Liver (tissue), 3 donors: Measurements from ENCODE around the gene C11orf21.

Experiments
- ATF3 ChIP-seq: IDR thresholded peaks from 2 replicates; pipeline ENCODE4 v1.6.1; 2016; ENCODE audit warnings: antibody characterized with exemption
- CTCF ChIP-seq: fragments of 150-350 bp; IDR thresholded peaks from 2 replicates; pipeline ENCODE4 v1.5.1; 2017; ENCODE audit warnings: improper control_type of control experiment, low read depth, low read length; ENCODE audit not compliant: missing input control
- EGR1 ChIP-seq, 2 donors: IDR thresholded peaks; 2 replicates each; pipeline ENCODE4 v1.6.1; 2016 to 2018; ENCODE audit warnings: antibody characterized with exemption in 2 of 2, low read depth in 2 of 2
- GABPA ChIP-seq, 2 donors: IDR thresholded peaks in 1 of 2; conservative IDR thresholded peaks in 1 of 2; 2 replicates each; pipeline ENCODE4 v1.6.1; 2016; ENCODE audit warnings: antibody characterized with exemption in 2 of 2, mild to moderate bottlenecking in 1 of 2, moderate library complexity in 1 of 2
- HNF4A ChIP-seq, 2 donors: conservative IDR thresholded peaks; 2 replicates each; pipeline ENCODE4 v1.6.1; 2016; ENCODE audit warnings: antibody characterized with exemption in 2 of 2, mild to moderate bottlenecking in 2 of 2
- JUND ChIP-seq, 2 donors: IDR thresholded peaks; 2 replicates each; pipeline ENCODE4 v1.6.1; 2016; ENCODE audit warnings: antibody characterized with exemption in 2 of 2
- MAX ChIP-seq: IDR thresholded peaks from 2 replicates; pipeline ENCODE4 v1.6.1; 2016; ENCODE audit warnings: antibody characterized with exemption
- REST ChIP-seq: IDR thresholded peaks from 2 replicates; pipeline ENCODE4 v1.6.1; 2016; ENCODE audit warnings: antibody characterized with exemption, mild to moderate bottlenecking
- RXRA ChIP-seq, 2 donors: IDR thresholded peaks; 2 replicates each; pipeline ENCODE4 v1.6.1; 2017 to 2018; ENCODE audit warnings: antibody characterized with exemption in 2 of 2, mild to moderate bottlenecking in 1 of 2
- SP1 ChIP-seq: IDR thresholded peaks from 2 replicates; pipeline ENCODE4 v1.6.1; 2018; ENCODE audit warnings: antibody characterized with exemption, mild to moderate bottlenecking
- YY1 ChIP-seq: IDR thresholded peaks from 2 replicates; pipeline ENCODE4 v1.6.1; 2016; ENCODE audit warnings: antibody characterized with exemption, mild to moderate bottlenecking
- ZBTB33 ChIP-seq: IDR thresholded peaks from 2 replicates; pipeline ENCODE4 v1.6.1; 2016; ENCODE audit warnings: antibody characterized with exemption
- donor health status: healthy.
- donor health status: healthy.

GRCh38 chr11:2342981-2343380, 41.3 kb upstream of the C11orf21 start:
- no peak for TF ChIP-seq REST
- TF ChIP-seq ZBTB33, result no peak
- no peak for TF ChIP-seq CTCF
- TF ChIP-seq SP1, result no peak
- no peak for TF ChIP-seq YY1
- no peak for TF ChIP-seq RXRA (IDR thresholded peaks at IDR 0.05)
- TF ChIP-seq EGR1 (IDR thresholded peaks at IDR 0.05; ENCODE audit: low read depth in 2 of 2), result no peak
- TF ChIP-seq GABPA (IDR thresholded peaks at IDR 0.05 in 1 of 2, conservative IDR thresholded peaks at IDR 0.05 in 1 of 2), result no peak
- no peak for TF ChIP-seq MAX
- TF ChIP-seq ATF3, result no peak
- no peak for TF ChIP-seq HNF4A (conservative IDR thresholded peaks at IDR 0.05)
- TF ChIP-seq JUND (IDR thresholded peaks at IDR 0.05), result no peak
